HEK293 (cell line): ENCODE measurements around the gene LCN1.

Experiments used
- CTCF ChIP-seq: fragments of 450-650 bp; formaldehyde crosslinking; IDR thresholded peaks from 2 replicates; pipeline ENCODE4 v1.5.1; 2016; ENCODE audit warnings: missing biosample characterization, missing genetic modification characterization
- ELK4 ChIP-seq: IDR thresholded peaks from 2 replicates; pipeline ENCODE4 v1.6.1; 2011; ENCODE audit warnings: mild to moderate bottlenecking, low read depth, low read length, borderline replicate concordance
- REST ChIP-seq: fragments of 450-650 bp; formaldehyde crosslinking; IDR thresholded peaks from 2 replicates; pipeline ENCODE4 v1.5.1; 2016; ENCODE audit warnings: missing biosample characterization, missing genetic modification characterization
- ZBTB6 ChIP-seq: fragments of 450-650 bp; formaldehyde crosslinking; IDR thresholded peaks from 2 replicates; pipeline ENCODE4 v1.5.1; 2017; ENCODE audit warnings: missing biosample characterization, missing genetic modification characterization
- ZNF341 ChIP-seq: fragments of 450-650 bp; formaldehyde crosslinking; IDR thresholded peaks from 2 replicates; pipeline ENCODE4; 2016; ENCODE audit warnings: low read depth, missing biosample characterization, missing genetic modification characterization
- ZNF639 ChIP-seq: fragments of 450-650 bp; formaldehyde crosslinking; IDR thresholded peaks from 2 replicates; pipeline ENCODE4 v1.5.1; 2016; ENCODE audit warnings: missing biosample characterization, missing genetic modification characterization

GRCh38 chr9:135526089-135526729, 5.0 kb downstream of the LCN1 start:
- TF ChIP-seq CTCF (no peak), ZNF639 (tag by site-specific recombination) (no peak), ZBTB6 (tag by site-specific recombination) (no peak), REST (no peak), ELK4 (no peak), ZNF341 (no peak)
